ENCODE data around the gene IL12RB2. TPM values are rescaled to one million over a fixed set of nuclear protein-coding genes. Genes with fewer than 3 reads are reported as not detected.

IL12RB2 gene
- total RNA-seq, 1 experiment from 2014 or later: 0.22 TPM

GRCh38 chr1:67327864-67328466 lies 20.3 kb downstream of the IL12RB2 start:
- no peak overlapping the region for H3K4me3 ChIP-seq (replicated peaks in 1 of 2; ENCODE audit: low read depth in 1 of 2, low read length in 2 of 2)
- H4K20me1 ChIP-seq (ENCODE audit: insufficient read depth): no peaks in the 10 kb centered on the region
- ATAC-seq: no peak
- DNase-seq (ENCODE audit: low read depth, low spot score): no peak
- H3K27me3 ChIP-seq (ENCODE audit: insufficient read depth, low read length): no peaks in the 10 kb centered on the region
- ChIA-PET POLR2A (no interaction called here), RAD21 (ENCODE audit: low non-redundant PET in 1 of 2, low total read pairs in 2 of 2, uncharacterized antibody in 2 of 2, unreplicated experiment in 2 of 2) (no interaction called here), CTCF (no interaction called here)
- no TSS peak for BruUV-seq (replicated peaks)
- H3K79me2 ChIP-seq (ENCODE audit: insufficient read depth, low read length): no peaks in the 10 kb centered on the region
- no peaks in the 10 kb centered on the region for H3K9me3 ChIP-seq (ENCODE audit: control insufficient read depth in 1 of 2, insufficient read depth in 1 of 2, low read depth in 1 of 2, low read length in 2 of 2)
- H2AFZ ChIP-seq (ENCODE audit: low read depth, low read length, poor library complexity, severe bottlenecking): no peak overlapping the region
- H3K4me1 ChIP-seq (ENCODE audit: control insufficient read depth in 1 of 2, insufficient read depth in 2 of 2, low read length in 2 of 2): no peaks in the 10 kb centered on the region
- no peak overlapping the region for H3K9ac ChIP-seq (ENCODE audit: low read length)
- H3K4me2 ChIP-seq (ENCODE audit: low read length): no peak overlapping the region
- TF ChIP-seq EGR1 (IDR thresholded peaks at IDR 0.05; ENCODE audit: low read depth) (no peak), RAD21 (IDR thresholded peaks at IDR 0.05; ENCODE audit: low read depth) (no peak), ELF1 (IDR thresholded peaks at IDR 0.05; ENCODE audit: borderline replicate concordance, low read depth) (no peak), MAX (IDR thresholded peaks at IDR 0.05) (no peak), POLR2A (IDR thresholded peaks at IDR 0.05; ENCODE audit: borderline replicate concordance, extremely low read depth, insufficient read depth, insufficient read length) (no peak), CBX3 (IDR thresholded peaks at IDR 0.05; ENCODE audit: low read depth) (no peak), POLR2AphosphoS5 (IDR thresholded peaks at IDR 0.05; ENCODE audit: low read depth, low read length) (no peak), YY1 (IDR thresholded peaks at IDR 0.05; ENCODE audit: extremely low read depth, insufficient replicate concordance, low read depth, low read length) (no peak), SIN3A (IDR thresholded peaks at IDR 0.05; ENCODE audit: low read depth) (no peak), JUND (IDR thresholded peaks at IDR 0.05) (no peak), FOSL1 (IDR thresholded peaks at IDR 0.05; ENCODE audit: low read depth) (no peak), ZNF274 (IDR thresholded peaks at IDR 0.05; ENCODE audit: low read depth, low read length) (no peak), SRF (IDR thresholded peaks at IDR 0.05; ENCODE audit: low read depth) (no peak), ZFX (IDR thresholded peaks at IDR 0.05) (no peak)
- TF ChIP-seq, protein P1, sequence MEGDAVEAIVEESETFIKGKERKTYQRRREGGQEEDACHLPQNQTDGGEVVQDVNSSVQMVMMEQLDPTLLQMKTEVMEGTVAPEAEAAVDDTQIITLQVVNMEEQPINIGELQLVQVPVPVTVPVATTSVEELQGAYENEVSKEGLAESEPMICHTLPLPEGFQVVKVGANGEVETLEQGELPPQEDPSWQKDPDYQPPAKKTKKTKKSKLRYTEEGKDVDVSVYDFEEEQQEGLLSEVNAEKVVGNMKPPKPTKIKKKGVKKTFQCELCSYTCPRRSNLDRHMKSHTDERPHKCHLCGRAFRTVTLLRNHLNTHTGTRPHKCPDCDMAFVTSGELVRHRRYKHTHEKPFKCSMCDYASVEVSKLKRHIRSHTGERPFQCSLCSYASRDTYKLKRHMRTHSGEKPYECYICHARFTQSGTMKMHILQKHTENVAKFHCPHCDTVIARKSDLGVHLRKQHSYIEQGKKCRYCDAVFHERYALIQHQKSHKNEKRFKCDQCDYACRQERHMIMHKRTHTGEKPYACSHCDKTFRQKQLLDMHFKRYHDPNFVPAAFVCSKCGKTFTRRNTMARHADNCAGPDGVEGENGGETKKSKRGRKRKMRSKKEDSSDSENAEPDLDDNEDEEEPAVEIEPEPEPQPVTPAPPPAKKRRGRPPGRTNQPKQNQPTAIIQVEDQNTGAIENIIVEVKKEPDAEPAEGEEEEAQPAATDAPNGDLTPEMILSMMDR (IDR thresholded peaks at IDR 0.05 in 2 of 3, conservative IDR thresholded peaks at IDR 0.05 in 1 of 3; ENCODE audit: borderline replicate concordance in 1 of 3, insufficient read depth in 1 of 3, low read depth in 2 of 3, low read length in 2 of 3): no peak
- TF ChIP-seq, protein P2, sequence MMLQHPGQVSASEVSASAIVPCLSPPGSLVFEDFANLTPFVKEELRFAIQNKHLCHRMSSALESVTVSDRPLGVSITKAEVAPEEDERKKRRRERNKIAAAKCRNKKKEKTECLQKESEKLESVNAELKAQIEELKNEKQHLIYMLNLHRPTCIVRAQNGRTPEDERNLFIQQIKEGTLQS (IDR thresholded peaks at IDR 0.05): no peak
- H3K36me3 ChIP-seq (ENCODE audit: control insufficient read depth in 1 of 2, insufficient read depth in 2 of 2, low read length in 2 of 2): no peaks in the 10 kb centered on the region
- no peak overlapping the region for H3K27ac ChIP-seq (ENCODE audit: low read depth, low read length)
- intact Hi-C loops (cut with micrococcal nuclease): no loop called here
- H3K9me2 ChIP-seq (ENCODE audit: insufficient read depth): no peaks in the 10 kb centered on the region
